Measurements from ENCODE around the gene STARD13. TPM values are rescaled to one million over a fixed set of nuclear protein-coding genes. Genes with fewer than 3 reads are reported as not detected.

STARD13 gene
- total RNA-seq, 1 experiment from 2014 or later: 4.1 TPM

GRCh38 chr13:33105387-33106005 is 180.1 kb downstream of the STARD13 start:
- BruUV-seq (replicated peaks): no TSS peak
- no peaks in the 10 kb centered on the region for H3K9me3 ChIP-seq (ENCODE audit: control insufficient read depth in 1 of 2, insufficient read depth in 1 of 2, low read depth in 1 of 2, low read length in 2 of 2)
- ChIA-PET POLR2A (no interaction called here), CTCF (no interaction called here), RAD21 (ENCODE audit: low non-redundant PET in 1 of 2, low total read pairs in 2 of 2, uncharacterized antibody in 2 of 2, unreplicated experiment in 2 of 2) (no interaction called here)
- DNase-seq (ENCODE audit: low read depth, low spot score): no peak
- H3K4me2 ChIP-seq (ENCODE audit: low read length): no peak overlapping the region
- no peaks in the 10 kb centered on the region for H3K9me2 ChIP-seq (ENCODE audit: insufficient read depth)
- TF ChIP-seq RAD21 (IDR thresholded peaks at IDR 0.05; ENCODE audit: low read depth) (no peak), CEBPB (IDR thresholded peaks at IDR 0.05; ENCODE audit: low read depth) (no peak), CBX3 (IDR thresholded peaks at IDR 0.05; ENCODE audit: low read depth) (no peak), EZH2 (IDR thresholded peaks at IDR 0.05) (no peak), REST (IDR thresholded peaks at IDR 0.05; ENCODE audit: low read depth) (no peak), ZNF274 (IDR thresholded peaks at IDR 0.05; ENCODE audit: low read depth, low read length) (no peak), MAX (IDR thresholded peaks at IDR 0.05) (no peak)
- no peaks in the 10 kb centered on the region for H3K4me1 ChIP-seq (ENCODE audit: control insufficient read depth in 1 of 2, insufficient read depth in 2 of 2, low read length in 2 of 2)
- no peaks in the 10 kb centered on the region for H4K20me1 ChIP-seq (ENCODE audit: insufficient read depth)
- no peak overlapping the region for H3K4me3 ChIP-seq (replicated peaks in 1 of 2; ENCODE audit: low read depth in 1 of 2, low read length in 2 of 2)
- intact Hi-C loops (cut with micrococcal nuclease): no loop called here
- H3K27me3 ChIP-seq (ENCODE audit: insufficient read depth, low read length): no peaks in the 10 kb centered on the region
- ATAC-seq: no peak
- H3K79me2 ChIP-seq (ENCODE audit: insufficient read depth, low read length): no peaks in the 10 kb centered on the region
- H2AFZ ChIP-seq (ENCODE audit: low read depth, low read length, poor library complexity, severe bottlenecking): no peak overlapping the region
- H3K27ac ChIP-seq (ENCODE audit: low read depth, low read length): no peak overlapping the region
- no peak overlapping the region for H3K9ac ChIP-seq (ENCODE audit: low read length)
- H3K36me3 ChIP-seq (ENCODE audit: control insufficient read depth in 1 of 2, insufficient read depth in 2 of 2, low read length in 2 of 2): no peaks in the 10 kb centered on the region
